Peyer's patch (tissue), 4 donors: ENCODE data around the gene AGBL4.

Experiments
- POLR2A ChIP-seq, 2 donors: fragments of 450-650 bp; IDR thresholded peaks; one replicate each; pipeline ENCODE4 v1.5.1; 2017; ENCODE audit warnings: antibody characterized with exemption in 2 of 2, mild to moderate bottlenecking in 2 of 2, moderate library complexity in 2 of 2
- TF ChIP-seq, protein P1 (sequence below), 6 experiments: fragments of 450-650 bp in 4 of 6; fragments of 200-600 bp in 2 of 6; sonication (generic) in 1 of 6; IDR thresholded peaks; one replicate each; pipeline ENCODE4 v1.5.1; 2017 to 2019; ENCODE audit warnings: antibody characterized with exemption in 6 of 6, mild to moderate bottlenecking in 3 of 6, moderate library complexity in 1 of 6

DNA sequence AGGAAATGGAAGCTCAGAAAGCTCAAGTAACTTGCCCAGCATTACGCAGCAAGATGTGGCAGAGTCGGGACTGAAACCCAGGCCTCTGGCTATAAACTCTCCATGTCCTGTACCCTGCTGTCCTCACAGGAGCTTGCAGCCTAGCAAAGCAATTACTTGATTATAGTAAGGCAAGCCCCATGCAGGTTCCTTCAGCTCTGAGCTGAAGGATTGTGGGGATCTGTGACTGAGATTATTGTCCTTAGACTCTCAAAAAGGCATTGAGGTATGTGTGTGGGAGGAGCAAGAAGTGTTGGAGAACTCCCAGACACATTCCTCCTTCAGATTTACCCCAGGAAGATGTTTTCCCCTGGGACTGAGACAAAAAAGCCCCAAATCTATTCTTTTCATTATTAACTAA is 1427.7 kb downstream of the AGBL4 start:
- TF ChIP-seq, protein P1, sequence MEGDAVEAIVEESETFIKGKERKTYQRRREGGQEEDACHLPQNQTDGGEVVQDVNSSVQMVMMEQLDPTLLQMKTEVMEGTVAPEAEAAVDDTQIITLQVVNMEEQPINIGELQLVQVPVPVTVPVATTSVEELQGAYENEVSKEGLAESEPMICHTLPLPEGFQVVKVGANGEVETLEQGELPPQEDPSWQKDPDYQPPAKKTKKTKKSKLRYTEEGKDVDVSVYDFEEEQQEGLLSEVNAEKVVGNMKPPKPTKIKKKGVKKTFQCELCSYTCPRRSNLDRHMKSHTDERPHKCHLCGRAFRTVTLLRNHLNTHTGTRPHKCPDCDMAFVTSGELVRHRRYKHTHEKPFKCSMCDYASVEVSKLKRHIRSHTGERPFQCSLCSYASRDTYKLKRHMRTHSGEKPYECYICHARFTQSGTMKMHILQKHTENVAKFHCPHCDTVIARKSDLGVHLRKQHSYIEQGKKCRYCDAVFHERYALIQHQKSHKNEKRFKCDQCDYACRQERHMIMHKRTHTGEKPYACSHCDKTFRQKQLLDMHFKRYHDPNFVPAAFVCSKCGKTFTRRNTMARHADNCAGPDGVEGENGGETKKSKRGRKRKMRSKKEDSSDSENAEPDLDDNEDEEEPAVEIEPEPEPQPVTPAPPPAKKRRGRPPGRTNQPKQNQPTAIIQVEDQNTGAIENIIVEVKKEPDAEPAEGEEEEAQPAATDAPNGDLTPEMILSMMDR (IDR thresholded peaks at IDR 0.05), result no peak
- no peak for TF ChIP-seq POLR2A (IDR thresholded peaks at IDR 0.05)
